GM23338 (cell line): Measurements from ENCODE around the gene ST8SIA4. TPM values are rescaled to one million over a fixed set of nuclear protein-coding genes. Genes with fewer than 3 reads are reported as not detected.

Source experiments
- ATAC-seq: fragments of 200-7000 bp; cut with Tn5 transposase; 3 replicates; pipeline ENCODE4 v1.9.1; 2020
- DNase-seq: peaks from one replicate; pipeline ENCODE4 v3.0.0-alpha.2; 2015; ENCODE audit warnings: low spot score
- H2AFZ ChIP-seq: fragments of 200-600 bp; sonication (generic); 2 replicates; pipeline ENCODE4 v1.8.0; 2016; ENCODE audit warnings: antibody characterized with exemption, mild to moderate bottlenecking, moderate library complexity
- H3F3A ChIP-seq: fragments of 200-600 bp; sonication (generic); replicated peaks from 2 replicates; pipeline ENCODE4 v1.8.0; 2017; ENCODE audit warnings: antibody characterized with exemption, mixed run types, low read depth
- H3K27ac ChIP-seq: fragments of 200-600 bp; sonication (generic); 2 replicates; pipeline ENCODE4 v1.6.1; 2016; ENCODE audit warnings: low read depth
- H3K27me3 ChIP-seq: fragments of 200-600 bp; sonication (generic); 2 replicates; pipeline ENCODE4 v1.8.0; 2016; ENCODE audit warnings: mild to moderate bottlenecking, mixed run types, moderate library complexity; ENCODE audit not compliant: insufficient read depth
- H3K36me3 ChIP-seq: fragments of 200-600 bp; sonication (generic); 2 replicates; pipeline ENCODE4 v1.8.0; 2016; ENCODE audit warnings: mild to moderate bottlenecking; ENCODE audit not compliant: insufficient read depth
- H3K4me1 ChIP-seq: fragments of 200-600 bp; sonication (generic); 2 replicates; pipeline ENCODE4 v1.8.0; 2016; ENCODE audit warnings: mild to moderate bottlenecking, moderate library complexity; ENCODE audit not compliant: insufficient read depth
- H3K4me2 ChIP-seq: fragments of 200-600 bp; sonication (generic); 2 replicates; pipeline ENCODE4 v1.7.1; 2017; ENCODE audit warnings: mixed run types
- H3K4me3 ChIP-seq: fragments of 200-600 bp; sonication (generic); 2 replicates; pipeline ENCODE4 v1.6.1; 2016; ENCODE audit warnings: mixed run types
- H3K79me2 ChIP-seq: fragments of 200-600 bp; sonication (generic); replicated peaks from 2 replicates; pipeline ENCODE4 v1.8.0; 2017; ENCODE audit warnings: mild to moderate bottlenecking; ENCODE audit not compliant: insufficient read depth
- H3K9me2 ChIP-seq: fragments of 200-600 bp; sonication (generic); 2 replicates; pipeline ENCODE4 v1.8.0; 2017; ENCODE audit not compliant: insufficient read depth
- H4K20me1 ChIP-seq: fragments of 200-600 bp; sonication (generic); replicated peaks from 2 replicates; pipeline ENCODE4 v1.8.0; 2017; ENCODE audit warnings: mild to moderate bottlenecking; ENCODE audit not compliant: insufficient read depth
- H3K27ac Mint-ChIP-seq: 2 replicates; pipeline ENCODE4 v1.8.0; 2020; ENCODE audit warnings: inconsistent platforms, mild to moderate bottlenecking, moderate library complexity, mixed read lengths
- H3K27me3 Mint-ChIP-seq: 3 replicates; pipeline ENCODE4 v1.8.0; 2022; ENCODE audit warnings: low read depth, mild to moderate bottlenecking, moderate library complexity, mixed read lengths, inconsistent platforms; ENCODE audit not compliant: insufficient read depth, poor library complexity
- H3K36me3 Mint-ChIP-seq: 3 replicates; pipeline ENCODE4 v1.8.0; 2021; ENCODE audit warnings: low read depth, mild to moderate bottlenecking, inconsistent platforms, moderate library complexity, mixed read lengths
- H3K4me1 Mint-ChIP-seq: 3 replicates; pipeline ENCODE4 v1.8.0; 2020; ENCODE audit warnings: mild to moderate bottlenecking, inconsistent platforms, mixed read lengths
- H3K4me3 Mint-ChIP-seq: 3 replicates; pipeline ENCODE4 v1.8.0; 2021; ENCODE audit warnings: moderate library complexity, mild to moderate bottlenecking, inconsistent platforms, mixed read lengths
- H3K9me3 Mint-ChIP-seq: 3 replicates; pipeline ENCODE4 v1.8.0; 2020; ENCODE audit warnings: moderate library complexity, mild to moderate bottlenecking, inconsistent platforms, mixed read lengths
- CREB1 ChIP-seq: fragments of 250-450 bp; sonication (Bioruptor Pico); IDR thresholded peaks from 2 replicates; pipeline ENCODE4 v1.5.0; 2020; ENCODE audit warnings: low read depth, mild to moderate bottlenecking, moderate library complexity
- EZH2 ChIP-seq: fragments of 200-600 bp; sonication (generic); IDR thresholded peaks from one replicate; pipeline ENCODE4 v1.8.0; 2017; ENCODE audit warnings: antibody characterized with exemption, mild to moderate bottlenecking, low read depth; ENCODE audit not compliant: unreplicated experiment
- EZH2phosphoT487 ChIP-seq: fragments of 200-600 bp; sonication (generic); IDR thresholded peaks from one replicate; pipeline ENCODE4 v1.8.1; 2018; ENCODE audit warnings: antibody characterized with exemption; ENCODE audit not compliant: unreplicated experiment
- JUNB ChIP-seq: IDR thresholded peaks from one replicate; pipeline ENCODE4 v1.6.1; 2016; ENCODE audit warnings: antibody characterized with exemption; ENCODE audit not compliant: unreplicated experiment
- NANOG ChIP-seq: IDR thresholded peaks from 2 replicates; pipeline ENCODE4 v1.6.1; 2016; ENCODE audit warnings: antibody characterized with exemption, borderline replicate concordance
- POLR2AphosphoS5 ChIP-seq: IDR thresholded peaks from 2 replicates; pipeline ENCODE4 v1.6.1; 2016; ENCODE audit warnings: antibody characterized with exemption, low read depth
- REST ChIP-seq: IDR thresholded peaks from one replicate; pipeline ENCODE4 v1.6.1; 2018; ENCODE audit warnings: antibody characterized with exemption; ENCODE audit not compliant: unreplicated experiment
- ZNF114 ChIP-seq: fragments of 250-450 bp; sonication (Bioruptor Pico); IDR thresholded peaks from 2 replicates; pipeline ENCODE4 v1.5.0; 2020; ENCODE audit warnings: mild to moderate bottlenecking, moderate library complexity
- polyA plus RNA-seq: library from polyadenylated mRNA; unstranded; fragments of >200 nt; fragmentation: Nextera tagmentation; extraction: Ambion mirVana; gene quantifications from 2 replicates; pipeline ENCODE4 v1.2.1, GENCODE V29; 2016
- total RNA-seq: library from RNA; depleted of rRNA; stranded (reverse); fragments of >200 nt; shearing (Covaris generic); gene quantifications from 2 replicates; pipeline ENCODE4 v1.2.3, GENCODE V29; 2014

The ST8SIA4 gene
- total and polyA plus RNA-seq, 2 experiments from 2014 or later = 0.11 to 0.28 TPM

- Mint-ChIP-seq H3K27me3 (no peaks in the 10 kb centered on the region), H3K9me3 (no peaks in the 10 kb centered on the region), H3K36me3 (no peaks in the 10 kb centered on the region), H3K4me1 (no peaks in the 10 kb centered on the region), H3K27ac (no peak overlapping the region), H3K4me3 (no peak overlapping the region)
- Histone ChIP-seq H3K4me2 (no peak overlapping the region), H3K27me3 (no peaks in the 10 kb centered on the region), H3K36me3 (no peaks in the 10 kb centered on the region), H3K79me2 (no peaks in the 10 kb centered on the region), H3K27ac (no peak overlapping the region), H2AFZ (no peak overlapping the region), H3K4me1 (no peaks in the 10 kb centered on the region), H4K20me1 (no peaks in the 10 kb centered on the region), H3K4me3 (no peak overlapping the region), H3K9me2 (no peaks in the 10 kb centered on the region), H3F3A (no peaks in the 10 kb centered on the region)
- ATAC-seq = no peak
- no peak for DNase-seq
- TF ChIP-seq POLR2AphosphoS5 = no peak
- TF ChIP-seq EZH2phosphoT487 = no peak
- no peak for TF ChIP-seq NANOG
- no peak for TF ChIP-seq EZH2
- no peak for TF ChIP-seq JUNB
- TF ChIP-seq REST = no peak
- TF ChIP-seq CREB1 (CRISPR knock-in tag) = no peak
Measured at GRCh38 chr5:100890461-100891008, 12.5 kb downstream of the ST8SIA4 start.

- no peaks in the 10 kb centered on the region for H3K4me1 ChIP-seq
- DNase-seq = no peak
- no peak overlapping the region for H3K27ac ChIP-seq
- no peak overlapping the region for H3K27ac Mint-ChIP-seq
- H3K27me3 ChIP-seq = no peaks in the 10 kb centered on the region
- H3K4me3 Mint-ChIP-seq = no peak overlapping the region
- no peaks in the 10 kb centered on the region for H3K79me2 ChIP-seq
- H3K36me3 Mint-ChIP-seq = no peaks in the 10 kb centered on the region
- no peaks in the 10 kb centered on the region for H3K9me2 ChIP-seq
- no peak overlapping the region for H3K4me3 ChIP-seq
- no peaks in the 10 kb centered on the region for H3K36me3 ChIP-seq
- H3F3A ChIP-seq = no peaks in the 10 kb centered on the region
- ATAC-seq = no peak
- H3K9me3 Mint-ChIP-seq = no peaks in the 10 kb centered on the region
- H3K4me1 Mint-ChIP-seq = no peaks in the 10 kb centered on the region
- no peak overlapping the region for H2AFZ ChIP-seq
- no peak overlapping the region for H3K4me2 ChIP-seq
- H4K20me1 ChIP-seq = no peaks in the 10 kb centered on the region
- TF ChIP-seq ZNF114 (CRISPR knock-in tag) (no peak), EZH2phosphoT487 (no peak)
- no peaks in the 10 kb centered on the region for H3K27me3 Mint-ChIP-seq
Measured at GRCh38 chr5:100889896-100890295, 13.2 kb downstream of the ST8SIA4 start.
